HG02623 (cell line): ENCODE results near the gene TAB2.
A peak's percentile ranks its signal among the peaks of the same experiment; 100 is the strongest.

ENCODE experiments used
- ATAC-seq: cut with Tn5 transposase; IDR thresholded peaks from one replicate; pipeline ENCODE4 v1.9.1; 2021; ENCODE audit warnings: moderate library complexity; ENCODE audit not compliant: unreplicated experiment

TAB2 gene

DNA sequence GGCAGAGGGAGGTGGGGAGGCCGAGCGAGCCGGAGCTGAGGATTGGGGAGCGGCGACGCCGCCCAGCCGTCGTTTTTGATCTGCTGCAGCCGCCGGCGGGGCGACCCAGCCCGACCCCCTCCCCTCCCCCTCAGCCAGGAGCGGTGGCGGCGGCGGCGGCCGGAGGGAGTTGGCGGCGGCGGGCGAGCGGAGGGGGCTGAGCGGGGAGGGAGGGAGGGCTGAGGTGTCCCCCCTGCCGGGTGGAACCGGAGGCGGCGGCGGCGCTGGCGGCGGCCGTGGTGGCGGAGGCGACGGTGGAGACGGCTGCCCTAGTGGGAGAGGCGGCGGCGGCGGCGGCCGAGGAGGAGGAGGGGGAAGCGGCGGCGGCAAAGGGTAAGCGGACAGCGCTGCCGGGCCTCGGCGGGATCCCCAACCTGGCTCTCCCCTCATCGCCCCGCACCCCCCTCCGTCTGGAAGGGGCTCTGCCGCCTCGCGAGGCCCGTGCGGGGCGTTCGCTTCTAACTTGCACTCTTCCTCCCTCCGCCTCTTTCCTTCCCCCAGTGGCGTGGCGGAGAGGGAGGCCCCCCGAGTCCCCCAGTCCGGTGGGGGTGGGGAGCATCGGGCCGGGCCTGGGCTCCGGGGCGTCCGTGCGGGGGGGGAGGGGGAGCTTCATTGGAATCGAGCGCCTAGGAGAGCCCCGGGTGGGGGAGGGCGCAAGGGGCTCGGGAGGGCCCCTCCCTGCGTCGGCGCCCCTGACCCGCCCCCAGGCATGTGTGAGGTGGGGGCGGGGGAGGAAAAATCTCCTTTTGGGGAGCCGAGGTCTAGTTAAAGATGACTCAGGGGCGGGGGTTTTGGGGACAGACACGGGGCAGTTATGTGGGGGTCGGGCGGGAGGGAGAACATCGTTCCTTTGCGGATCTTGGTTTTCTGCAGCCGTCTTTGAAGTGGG, at the start of gene TAB2:
TSS of gene TAB2 (plus strand) at position 69 of the 928 bp plus-strand sequence. CDS start 52,286 bp downstream, outside the sequence.
- ATAC-seq = peak; percentile 17

DNA sequence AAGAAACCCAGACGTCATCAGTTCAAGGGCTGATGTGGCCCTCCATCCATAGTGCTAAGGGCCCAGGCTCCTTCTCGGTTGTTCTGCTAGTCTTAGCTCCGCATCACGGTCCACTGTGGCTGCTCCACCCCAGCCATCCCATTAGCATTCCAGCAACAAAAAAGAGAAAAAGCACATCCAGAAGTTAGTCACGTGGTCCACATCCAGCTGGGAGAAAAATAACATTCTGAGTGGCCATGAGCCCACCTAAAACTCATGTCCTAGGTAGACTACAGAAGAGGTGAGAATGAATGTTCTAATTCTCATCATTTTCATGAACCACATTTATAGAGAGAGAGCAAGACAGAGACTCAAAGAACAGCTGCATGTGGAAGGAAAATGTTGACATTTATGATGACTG, 49.4 kb upstream of the TAB2 start:
- ATAC-seq = no peak

GRCh38 chr6:149268768-149269167, 48.7 kb upstream of the TAB2 start:
- no peak for ATAC-seq

- no peak for ATAC-seq
Measured at GRCh38 chr6:149270616-149271015, 46.9 kb upstream of the TAB2 start.

- peak; percentile 57 for ATAC-seq
Measured at GRCh38 chr6:149271348-149272340, 45.9 kb upstream of the TAB2 start.

- no peak for ATAC-seq
Measured at GRCh38 chr6:149273318-149273717, 44.2 kb upstream of the TAB2 start.

- no peak for ATAC-seq
Measured at GRCh38 chr6:149275621-149276020, 41.9 kb upstream of the TAB2 start.

DNA sequence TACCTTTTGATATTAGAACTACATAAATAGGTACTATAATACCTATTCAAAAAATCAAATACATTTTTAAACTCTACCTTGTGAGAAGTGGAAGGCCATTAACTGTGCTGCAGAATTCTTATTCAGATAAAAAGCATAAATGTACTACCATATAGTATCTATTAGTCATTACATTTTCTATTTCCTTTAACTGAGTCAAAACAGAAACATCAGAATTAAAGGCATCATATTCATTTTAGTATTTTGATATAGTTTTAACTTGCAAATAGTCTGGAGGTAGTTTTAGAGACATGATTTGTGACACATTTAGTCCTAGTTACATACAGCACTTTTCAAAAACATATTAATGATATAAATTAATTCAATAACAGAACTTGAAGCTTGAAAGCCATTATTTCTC, 39.9 kb upstream of the TAB2 start:
- ATAC-seq = no peak

- ATAC-seq = no peak
Measured at GRCh38 chr6:149278997-149279396, 38.5 kb upstream of the TAB2 start.

- no peak for ATAC-seq
Measured at GRCh38 chr6:149284904-149285303, 32.6 kb upstream of the TAB2 start.

- ATAC-seq = no peak
Measured at GRCh38 chr6:149285626-149286025, 31.9 kb upstream of the TAB2 start.

DNA sequence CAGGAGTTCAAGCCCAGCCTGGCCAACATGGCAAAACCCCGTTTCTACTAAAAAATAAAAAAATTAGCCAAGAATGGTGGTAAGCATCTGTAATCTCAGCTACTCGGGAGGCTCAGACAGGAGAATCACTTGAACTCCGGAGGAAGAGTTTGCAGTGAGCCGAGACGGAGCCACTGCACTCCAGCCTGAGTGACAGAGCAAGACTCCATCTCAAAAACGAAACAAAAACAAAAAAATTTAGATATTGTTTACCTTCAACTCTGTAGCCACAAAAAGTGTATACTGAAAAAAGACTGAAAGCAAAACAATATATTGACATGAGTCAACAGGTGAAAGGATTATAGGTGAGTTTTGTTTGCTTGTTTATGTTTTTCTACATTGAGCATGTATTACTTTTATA, 30.6 kb upstream of the TAB2 start:
- no peak for ATAC-seq

- no peak for ATAC-seq
Measured at GRCh38 chr6:149289192-149289781, 28.2 kb upstream of the TAB2 start.

- no peak for ATAC-seq
Measured at GRCh38 chr6:149289966-149290365, 27.5 kb upstream of the TAB2 start.

DNA sequence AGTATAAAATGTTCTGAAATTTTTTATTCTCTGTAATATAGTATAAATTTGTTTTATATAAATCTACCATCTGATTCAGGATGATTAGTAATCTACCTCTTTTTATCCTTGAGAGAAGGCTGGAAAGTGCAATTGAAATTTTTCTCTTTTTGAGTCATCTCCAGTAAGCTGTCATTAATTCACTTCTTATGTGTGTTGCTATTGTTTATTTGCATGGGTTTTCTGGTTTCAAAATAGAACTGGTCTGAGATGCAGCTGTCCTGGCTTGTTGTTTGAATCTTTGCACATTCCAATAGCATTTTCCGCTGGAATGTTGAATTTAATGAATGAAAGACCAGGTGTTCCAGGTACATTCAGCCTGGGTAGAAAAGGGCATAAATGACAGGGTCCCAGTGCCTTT, 24.3 kb upstream of the TAB2 start:
- no peak for ATAC-seq

- no peak for ATAC-seq
Measured at GRCh38 chr6:149300563-149300962, 16.9 kb upstream of the TAB2 start.

DNA sequence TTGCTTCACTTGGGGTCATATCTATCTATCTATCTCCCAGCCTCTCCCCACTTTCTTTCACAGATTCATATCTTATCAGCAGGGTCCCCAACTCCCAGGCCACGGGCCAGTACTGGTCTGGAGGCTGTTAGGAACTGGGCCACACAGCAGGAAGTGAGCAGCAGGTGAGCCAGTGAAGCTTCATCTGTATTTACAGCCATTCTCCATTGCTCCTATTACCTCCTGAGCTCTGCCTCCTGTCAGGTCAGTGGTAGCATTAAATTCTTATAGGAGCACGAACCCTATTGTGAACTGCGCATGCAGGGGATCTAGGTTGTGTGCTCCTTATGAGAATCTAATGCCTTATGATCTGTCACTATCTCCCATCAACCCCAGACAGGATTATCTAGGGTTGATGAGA, 14.8 kb upstream of the TAB2 start:
- ATAC-seq = no peak

- no peak for ATAC-seq
Measured at GRCh38 chr6:149303468-149303867, 14.0 kb upstream of the TAB2 start.

GRCh38 chr6:149305372-149305771, 12.1 kb upstream of the TAB2 start:
- no peak for ATAC-seq

GRCh38 chr6:149306967-149307366, 10.5 kb upstream of the TAB2 start:
- ATAC-seq = no peak

- ATAC-seq = no peak
Measured at GRCh38 chr6:149311293-149311692, 6.2 kb upstream of the TAB2 start.
